Stimulated activated CD4-positive, alpha-beta T cell treated with anti-CD3 and anti-CD28 coated beads, Interleukin-1b, Interleukin-23, amount 100 ng/mL, for 4 hours (primary cell): ENCODE data around the gene GRIA1.

Source experiments
- DNase-seq, 2 donors: peaks; one replicate each; pipeline ENCODE4 v3.0.0-alpha.2; 2020; ENCODE audit warnings: low read depth in 2 of 2

Gene GRIA1

DNA sequence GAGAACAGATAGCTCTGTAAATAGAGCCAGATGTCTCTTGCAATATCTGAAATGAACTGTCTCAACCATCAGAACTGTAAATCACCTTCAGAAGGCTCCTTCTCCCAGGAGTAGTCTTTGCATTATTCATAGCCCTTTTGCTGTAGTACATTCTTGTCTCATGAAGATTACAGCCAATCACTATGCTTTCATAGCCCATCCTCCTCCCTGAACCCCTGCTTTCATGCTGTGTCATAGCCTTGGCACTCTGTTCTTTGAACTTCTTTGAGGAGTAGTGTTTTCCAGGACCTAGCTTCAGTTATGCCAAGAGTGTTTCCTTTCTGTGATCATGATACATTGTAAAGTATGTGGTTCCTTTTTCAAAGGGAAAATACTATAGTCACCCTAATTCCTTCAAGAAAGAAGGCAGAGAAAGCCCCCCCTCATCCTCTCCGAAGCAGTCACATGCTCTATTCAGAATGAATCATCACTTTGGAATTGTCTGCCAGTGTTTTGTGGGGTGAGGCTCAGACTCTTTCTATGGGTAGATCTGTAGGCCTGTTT is 61.1 kb downstream of the GRIA1 start:
- DNase-seq, result no peak

DNA sequence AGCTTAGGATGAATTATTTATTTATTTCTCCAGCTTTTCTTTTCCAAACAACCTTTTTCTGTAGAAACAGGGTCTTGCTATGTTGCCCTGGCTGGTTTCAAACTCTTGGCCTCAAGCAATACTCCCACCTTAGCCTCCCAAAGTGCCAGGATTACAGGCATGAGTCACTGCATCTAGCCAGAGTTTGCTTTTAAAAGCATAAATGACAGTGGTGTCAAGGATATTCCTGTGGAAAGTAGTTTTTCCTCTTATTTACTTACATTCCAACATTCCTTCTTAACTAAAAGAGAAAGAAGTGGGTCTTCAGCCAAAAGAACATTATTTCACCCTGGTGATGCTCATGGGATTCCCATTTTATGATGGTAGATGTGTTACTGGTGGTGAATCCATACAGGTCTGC is 62.4 kb downstream of the GRIA1 start:
- DNase-seq, result no peak

DNA sequence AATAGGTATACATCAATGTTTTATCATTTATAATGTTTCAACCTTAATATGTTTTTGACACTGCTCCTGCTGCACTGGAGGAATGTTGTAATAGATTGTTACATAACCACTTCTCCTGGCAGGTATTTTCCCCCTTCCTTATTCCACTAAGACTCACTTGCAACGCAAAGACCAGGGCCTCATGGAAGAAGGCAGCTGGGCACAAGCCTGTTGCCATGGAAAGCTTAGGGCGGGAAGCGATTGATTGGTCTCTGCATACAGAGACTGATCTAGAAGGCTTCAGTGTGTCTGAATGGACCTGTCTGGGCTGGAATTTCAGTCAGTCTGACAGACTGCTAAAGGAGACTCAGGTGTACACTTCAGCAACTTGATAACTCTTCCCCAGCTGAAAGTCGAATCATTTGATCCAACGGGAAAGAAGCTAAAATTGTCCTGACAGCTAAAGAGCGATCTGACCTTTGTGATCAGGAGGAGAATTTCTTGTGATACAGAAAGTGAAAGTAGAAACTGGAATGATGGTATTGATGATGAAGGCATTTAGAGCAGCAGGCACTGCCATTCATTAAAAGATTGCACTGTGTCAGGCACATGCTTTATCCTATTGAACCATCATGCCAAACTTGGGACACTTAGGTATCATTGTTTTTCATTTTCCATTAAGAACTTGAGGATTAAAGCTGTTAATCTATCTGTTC is 65.1 kb downstream of the GRIA1 start:
- no peak for DNase-seq

DNA sequence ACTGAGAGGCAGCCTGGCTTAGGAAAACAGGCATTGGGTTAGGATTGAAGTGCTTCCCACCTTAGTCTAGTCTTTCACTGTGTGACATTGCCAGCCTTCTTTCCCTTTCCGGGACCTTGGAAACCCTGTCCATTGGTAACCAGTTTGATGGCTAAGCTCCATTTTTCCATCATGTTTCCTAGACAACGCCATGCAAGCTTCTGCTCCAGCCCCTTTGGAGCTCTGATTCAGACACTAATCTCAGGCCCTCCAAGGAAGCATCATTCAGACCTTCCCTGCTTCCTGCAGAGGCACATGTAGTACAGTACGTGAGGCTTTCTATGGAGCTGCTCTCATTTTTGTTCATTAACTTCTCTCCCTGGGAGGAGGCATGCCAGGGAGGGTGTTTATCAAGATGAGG is 68.5 kb downstream of the GRIA1 start:
- DNase-seq, result no peak

DNA sequence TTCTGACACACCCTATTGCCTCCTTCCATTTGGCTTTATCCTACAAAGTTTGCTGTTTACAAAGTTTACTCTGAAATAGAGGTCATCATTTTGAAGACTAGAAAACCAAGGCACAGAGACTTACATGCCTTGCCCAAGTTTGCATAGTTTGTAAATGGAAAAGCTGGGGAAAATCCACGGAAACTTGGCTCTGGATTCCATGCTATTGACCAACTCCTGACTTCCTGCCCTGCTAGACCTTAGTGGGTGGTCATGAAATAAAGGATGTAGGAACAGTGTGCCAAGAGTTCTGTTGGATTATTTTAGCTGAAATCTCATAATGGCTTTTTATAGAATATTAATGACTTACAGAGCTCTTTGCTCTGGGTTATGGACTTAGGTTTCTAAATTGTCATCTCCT is 69.5 kb downstream of the GRIA1 start:
- no peak for DNase-seq

DNA sequence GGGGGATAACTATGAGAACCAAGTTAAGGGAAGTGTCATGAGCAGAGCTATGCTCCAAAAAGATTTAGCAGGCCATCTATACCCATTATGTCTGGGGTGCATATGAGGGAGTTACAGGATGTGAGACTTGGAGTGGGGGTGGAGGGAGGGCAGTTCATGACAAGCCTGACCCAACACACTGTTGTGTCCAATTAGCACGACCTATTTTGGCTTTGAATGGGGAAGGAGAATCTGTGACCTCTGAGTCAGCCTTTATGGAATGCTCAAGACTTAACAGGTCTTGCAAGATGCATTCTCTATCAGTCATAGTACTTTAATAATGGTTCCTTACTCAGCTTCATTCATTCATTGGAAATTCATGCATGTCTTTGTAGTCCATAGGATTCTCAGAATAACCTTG is 71.7 kb downstream of the GRIA1 start:
- DNase-seq, result no peak

DNA sequence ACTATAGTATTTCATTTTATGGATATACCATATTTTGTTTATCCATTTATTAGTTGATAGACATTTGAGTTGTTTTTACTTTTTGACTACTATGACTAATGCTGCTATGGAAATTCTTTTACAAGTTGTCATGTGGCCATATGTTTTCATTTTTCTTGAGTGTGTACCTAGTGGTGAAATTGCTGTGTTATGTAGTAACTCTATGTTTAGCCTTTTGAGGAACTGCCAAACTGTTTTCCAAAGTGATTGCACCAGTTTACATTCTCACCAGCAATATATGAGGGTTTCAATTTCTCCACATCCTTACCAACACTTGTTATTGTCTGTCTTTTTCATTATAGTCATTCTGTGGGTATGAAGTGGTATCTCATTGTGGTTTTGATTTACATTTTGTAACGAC is 75.4 kb downstream of the GRIA1 start:
- no peak for DNase-seq

DNA sequence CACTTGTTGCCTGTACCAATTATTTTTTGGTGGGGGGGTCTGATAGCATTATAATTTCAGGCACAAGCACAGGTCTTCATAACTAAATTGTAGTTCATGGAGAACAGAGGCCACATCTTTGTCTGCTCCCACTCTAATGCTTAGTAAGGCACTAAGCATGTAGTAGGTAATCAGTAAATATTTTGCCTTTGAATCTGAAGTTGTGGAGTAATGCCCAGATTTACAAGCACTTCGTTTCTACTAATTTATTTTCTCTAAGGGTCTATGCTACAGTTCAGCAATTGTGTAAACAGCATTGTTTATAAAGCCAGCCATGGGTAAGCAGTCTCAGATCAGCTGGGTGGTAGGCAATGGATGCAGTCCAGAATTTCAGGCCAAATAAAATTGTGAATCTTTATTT is 78.6 kb downstream of the GRIA1 start:
- DNase-seq, result no peak

DNA sequence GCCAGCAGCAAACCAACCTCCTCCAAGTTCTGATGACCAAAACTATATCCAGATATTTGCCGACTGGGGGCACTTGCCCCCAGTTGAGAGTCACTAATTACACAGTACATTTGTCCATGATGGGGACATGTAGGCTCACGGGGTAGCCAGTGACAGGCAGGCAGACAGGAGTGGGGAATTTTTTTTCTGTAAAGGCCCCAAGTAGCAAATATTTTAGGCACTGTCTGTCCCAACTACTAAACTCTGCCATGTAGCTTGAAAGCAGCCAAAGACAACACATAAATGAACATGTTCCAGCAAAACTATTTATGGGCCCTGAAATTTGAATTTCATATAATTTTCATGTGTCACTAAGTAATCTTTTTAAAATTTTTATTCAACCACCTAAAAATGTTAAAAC is 80.7 kb downstream of the GRIA1 start:
- no peak for DNase-seq

DNA sequence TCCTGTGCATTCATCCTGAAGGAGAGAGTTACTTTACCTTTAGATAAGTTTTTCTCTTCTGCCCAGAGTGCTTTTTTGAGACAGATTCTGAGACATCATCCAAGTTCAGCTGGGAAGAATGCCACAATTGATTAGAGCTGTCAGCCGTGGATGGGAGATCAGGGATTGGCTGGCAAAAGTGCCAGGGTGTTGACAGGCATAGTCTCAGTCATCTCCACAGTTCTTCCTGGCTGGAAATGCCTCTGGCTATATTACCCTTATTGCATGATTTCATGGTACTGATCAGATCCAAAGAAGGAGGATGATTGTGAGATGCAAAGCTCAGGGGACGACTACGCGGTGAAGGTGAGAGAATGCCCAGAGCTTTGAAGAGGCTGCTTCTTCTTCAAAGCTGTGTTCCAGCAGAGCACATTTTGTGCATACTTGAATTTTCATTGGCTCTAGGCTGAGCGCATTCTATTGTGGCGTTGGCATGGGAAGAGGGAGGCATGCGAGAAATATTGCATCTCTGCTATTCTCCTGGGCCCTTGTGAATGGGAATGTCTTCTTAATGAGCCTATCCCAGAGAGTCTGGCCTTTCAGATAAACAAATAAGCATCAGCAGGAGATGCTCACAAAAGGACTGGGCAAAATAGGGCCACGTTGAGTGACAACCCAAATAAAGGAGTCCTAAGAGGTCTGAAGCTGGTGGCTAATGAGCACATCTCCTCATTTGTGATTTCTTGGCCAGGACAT is 82.1 kb downstream of the GRIA1 start:
- DNase-seq, result no peak

DNA sequence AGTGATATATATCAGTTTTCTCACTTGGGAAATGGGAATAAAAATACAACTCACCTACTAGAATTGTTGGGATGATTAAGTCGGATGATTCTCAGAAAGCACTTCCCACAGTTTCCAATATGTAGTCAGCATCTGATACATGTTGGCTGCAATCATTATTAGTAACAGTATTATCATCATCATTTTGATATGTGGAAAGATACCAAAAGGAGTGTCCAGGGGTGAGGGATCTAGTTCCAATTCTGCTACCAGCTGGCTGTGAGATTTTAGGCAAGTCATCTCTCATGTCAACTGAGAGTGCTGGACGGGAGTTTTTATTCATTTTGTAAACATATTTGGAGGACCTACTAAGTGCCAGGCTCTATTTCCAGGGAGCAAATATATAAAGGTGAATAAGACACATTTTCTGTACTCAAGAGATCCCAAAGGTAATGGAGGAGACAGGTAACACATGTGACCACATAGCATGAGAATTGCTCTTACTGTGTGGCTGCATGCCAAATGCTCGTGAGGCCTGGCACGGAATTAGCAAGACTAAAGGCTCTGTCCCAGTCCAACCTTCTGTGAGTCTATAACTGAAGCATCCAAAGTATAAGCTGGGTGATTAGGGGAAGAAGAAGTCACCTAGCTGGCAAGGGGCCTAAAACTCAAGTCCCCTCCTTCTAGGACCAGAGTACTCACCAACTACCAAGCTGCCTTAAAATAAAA is 83.0 kb downstream of the GRIA1 start:
- DNase-seq, result no peak

DNA sequence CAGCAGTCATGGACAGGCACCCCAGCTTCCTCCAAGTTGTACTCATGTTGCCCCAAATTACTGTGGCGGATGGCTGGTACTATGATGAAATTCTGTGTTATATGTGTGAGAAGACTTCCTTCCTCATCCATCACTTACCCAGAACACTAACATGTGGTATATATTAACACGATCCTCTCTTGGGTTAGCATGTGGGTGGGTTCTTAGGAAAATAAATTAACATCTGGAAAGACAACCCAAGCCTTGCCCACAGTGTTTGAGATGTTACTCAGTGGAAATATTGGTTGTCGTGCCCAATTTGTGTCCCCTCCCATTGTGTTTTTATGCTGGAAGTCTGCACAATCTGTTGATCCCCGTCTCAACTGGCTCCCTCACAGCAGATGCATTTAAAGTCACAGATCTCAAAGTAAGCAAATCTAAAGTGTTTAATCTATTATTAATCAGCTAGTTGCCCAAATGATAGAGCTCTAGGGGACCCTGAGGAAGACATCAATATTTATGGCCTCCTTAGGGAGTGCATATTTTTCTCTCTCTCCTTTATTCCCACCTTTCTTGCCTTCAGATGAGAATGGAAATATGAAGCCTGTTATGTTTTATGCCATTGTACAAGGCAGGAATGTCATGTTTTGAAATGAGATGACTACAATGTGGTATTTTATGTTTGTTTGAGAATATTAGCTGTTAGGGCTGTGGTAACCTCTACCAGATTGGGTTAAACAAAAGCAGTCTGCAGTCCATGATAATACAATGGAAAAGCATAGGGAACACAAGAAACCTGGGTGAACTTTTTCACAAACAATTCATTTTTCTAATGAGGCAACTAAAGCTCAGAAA is 93.9 kb downstream of the GRIA1 start:
- DNase-seq, result no peak

DNA sequence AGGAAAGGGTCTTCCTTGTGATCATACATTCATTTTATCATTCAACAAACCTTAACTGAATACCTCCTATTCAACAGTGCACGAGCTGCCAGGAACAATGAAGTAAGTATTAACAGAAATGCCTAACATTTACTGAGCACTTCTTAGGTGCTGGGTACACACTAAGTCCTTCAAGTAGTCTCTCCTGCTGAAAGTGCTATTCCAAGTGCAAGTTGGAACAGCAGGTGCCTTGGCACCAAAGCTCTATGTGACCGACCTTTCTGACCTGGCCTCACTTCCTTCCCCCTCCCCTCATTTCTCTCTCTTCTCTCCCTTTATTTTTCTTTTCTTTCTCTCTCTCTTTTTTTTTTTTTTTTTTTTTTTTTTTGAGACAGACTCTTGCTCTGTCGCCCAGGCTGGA is 94.5 kb downstream of the GRIA1 start:
- DNase-seq, result no peak

DNA sequence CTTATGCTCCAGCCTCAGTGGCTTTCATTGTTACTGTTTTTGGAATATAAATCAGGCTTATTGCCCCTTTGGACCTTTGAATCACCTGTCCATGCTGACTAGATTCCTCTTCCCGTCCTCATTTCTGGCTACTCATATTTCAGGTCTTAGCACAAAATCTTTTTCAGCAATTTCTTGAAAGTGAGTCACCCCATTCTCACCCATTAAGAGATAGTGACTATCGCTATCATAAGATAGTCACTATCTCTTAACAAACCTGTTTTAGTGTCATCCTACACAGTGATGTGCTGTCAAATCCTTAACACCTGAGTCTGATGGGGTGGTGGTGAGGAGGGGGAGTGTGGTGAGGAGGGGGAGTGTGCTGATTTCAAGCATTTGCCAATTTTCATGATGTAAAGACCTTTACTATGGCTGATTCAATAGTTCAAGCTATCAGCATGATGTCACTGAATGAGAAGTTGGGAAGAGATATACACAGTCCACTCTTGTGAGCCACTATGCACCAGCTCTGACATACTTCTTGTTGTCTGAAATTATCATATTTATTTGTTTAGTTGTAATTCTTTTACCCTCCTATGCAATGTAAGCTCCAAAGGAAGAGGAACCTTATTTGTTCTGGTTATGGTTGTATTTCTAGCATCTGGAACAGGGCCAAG is 95.3 kb downstream of the GRIA1 start:
- DNase-seq, result no peak

DNA sequence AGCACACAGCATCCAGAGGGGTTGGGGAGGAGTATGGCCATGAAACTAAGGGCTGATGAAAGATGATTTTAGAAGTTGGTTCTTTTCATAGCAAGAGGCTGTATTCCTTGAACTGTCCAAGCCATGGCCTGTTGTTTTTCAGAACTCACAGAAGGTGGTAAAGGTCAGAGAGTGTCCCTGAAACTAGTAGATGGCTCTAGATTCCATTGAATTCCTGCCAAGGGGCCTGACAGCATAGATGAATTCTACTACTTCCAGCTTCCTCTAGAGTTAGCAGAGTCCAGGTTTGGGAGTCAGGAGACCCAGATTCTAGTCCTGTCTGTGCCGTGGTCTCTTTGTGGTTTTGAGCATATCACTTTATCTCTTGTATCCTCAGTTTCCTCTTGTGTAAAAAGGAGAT is 101.6 kb downstream of the GRIA1 start:
- DNase-seq, result no peak

DNA sequence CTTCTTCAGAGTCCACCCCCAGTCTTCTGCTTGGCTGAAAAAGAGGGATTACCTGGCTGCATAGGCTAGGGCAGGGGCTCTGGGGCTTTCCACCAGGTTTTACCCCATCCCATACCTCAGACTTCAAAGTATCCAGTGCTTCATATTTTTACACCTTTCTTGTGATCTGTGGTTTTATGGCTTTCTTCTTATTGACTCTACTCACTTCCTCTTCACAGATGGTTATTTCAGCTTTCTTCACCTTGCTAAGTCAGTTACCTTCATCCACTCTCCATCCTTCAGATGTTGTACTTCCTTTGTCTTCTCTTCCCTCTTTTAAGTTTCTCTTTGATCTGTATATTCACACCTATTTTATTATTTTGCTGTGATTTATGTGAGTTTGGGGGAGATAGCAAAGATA is 104.3 kb downstream of the GRIA1 start:
- no peak for DNase-seq

DNA sequence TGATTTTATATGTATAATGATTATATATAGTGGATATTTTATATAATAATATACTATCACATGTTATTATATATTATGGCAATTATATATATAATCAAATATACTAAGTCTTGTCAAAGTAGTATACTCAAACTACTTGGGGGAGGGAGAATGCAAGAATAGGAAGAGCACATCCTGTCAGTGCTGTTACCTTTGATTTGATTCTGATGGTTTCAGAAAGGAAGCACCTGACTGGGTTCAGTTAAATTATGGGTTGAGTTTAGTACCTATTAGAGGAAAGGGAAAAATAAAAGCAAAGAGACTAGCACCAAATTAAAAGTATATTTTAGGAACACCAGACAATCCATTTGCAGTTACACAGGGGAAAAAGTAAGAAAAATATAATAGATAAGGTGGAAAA is 107.6 kb downstream of the GRIA1 start:
- no peak for DNase-seq

DNA sequence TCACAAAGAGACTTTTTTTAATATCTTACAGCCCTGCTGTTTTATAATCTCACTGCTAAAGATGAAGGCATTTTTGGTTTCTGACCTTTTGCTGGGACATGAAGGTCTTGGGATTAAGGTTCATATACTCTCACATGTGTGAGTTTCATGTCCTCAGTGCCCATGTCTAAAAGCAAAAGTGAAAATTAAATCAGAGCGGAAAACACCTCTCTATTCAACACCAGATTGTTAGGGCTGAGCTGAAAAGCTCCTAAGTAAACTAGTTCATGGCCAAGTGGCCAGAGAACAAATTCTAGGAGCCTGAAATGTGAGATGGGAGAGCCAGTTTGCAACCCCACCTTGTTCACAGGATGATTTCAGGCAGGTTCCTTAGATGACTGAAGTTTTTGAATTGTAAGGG is 110.9 kb downstream of the GRIA1 start:
- no peak for DNase-seq

DNA sequence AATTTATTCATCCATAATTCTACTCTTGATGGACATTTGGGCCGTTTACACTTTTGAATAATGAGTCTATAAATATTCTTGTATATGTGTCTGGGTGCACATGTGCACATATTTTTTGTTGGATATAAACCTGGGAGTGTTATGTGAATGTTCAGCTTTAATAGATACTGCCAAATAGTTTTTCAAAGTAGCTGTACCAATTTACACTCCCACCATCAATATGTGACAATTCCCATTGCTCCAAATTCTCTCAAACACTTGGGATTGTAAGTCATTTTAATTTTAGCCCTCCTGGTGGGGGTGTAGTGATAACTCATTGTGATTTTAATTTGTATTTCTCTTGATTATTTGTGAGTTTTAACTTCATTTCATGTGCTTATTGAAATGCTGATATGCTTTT is 114.9 kb downstream of the GRIA1 start:
- DNase-seq, result no peak

DNA sequence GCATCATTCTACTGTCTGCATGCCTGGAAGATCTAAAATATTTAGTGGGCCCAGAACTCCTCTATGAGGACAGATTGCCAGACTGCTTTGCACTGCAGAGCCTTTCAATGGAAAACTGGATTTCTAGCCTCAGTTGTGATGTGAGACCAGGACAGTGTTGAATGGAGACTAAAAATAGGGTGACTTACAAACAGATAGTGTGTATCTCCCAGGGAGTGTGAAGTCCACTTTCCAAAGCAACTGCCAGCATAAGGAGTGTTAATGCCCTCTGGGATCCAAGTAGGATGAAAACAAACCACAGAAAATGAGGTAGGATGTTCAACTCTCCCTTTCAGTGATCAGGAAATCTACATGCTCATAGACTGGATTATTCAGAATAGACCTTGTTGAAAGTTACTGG is 119.5 kb downstream of the GRIA1 start:
- no peak for DNase-seq

DNA sequence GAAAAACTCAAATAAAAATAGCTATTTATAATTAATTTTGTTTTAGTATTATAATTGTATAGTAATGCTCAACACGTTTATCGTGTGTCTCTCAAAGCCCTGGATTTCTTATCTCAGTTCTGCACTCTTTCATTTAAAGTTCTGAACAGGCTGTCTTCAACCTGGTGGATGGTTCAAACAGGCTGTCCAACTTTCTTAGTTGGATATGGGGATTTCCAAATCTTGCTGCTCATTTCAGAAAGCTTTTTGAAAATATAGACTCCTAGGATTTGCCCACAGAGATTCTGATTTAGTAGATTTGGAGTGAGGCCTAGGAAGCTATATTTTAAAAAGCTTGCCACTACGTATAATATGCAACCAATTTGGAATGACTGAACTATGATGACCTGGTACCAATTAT is 120.3 kb downstream of the GRIA1 start:
- DNase-seq, result no peak
